ENCODE results near the gene KLF1.

- TF ChIP-seq SNAI2 (CRISPR knock-in tag; IDR thresholded peaks at IDR 0.05) (no peak), OSR1 (CRISPR knock-in tag; IDR thresholded peaks at IDR 0.05) (no peak), PATZ1 (CRISPR knock-in tag; IDR thresholded peaks at IDR 0.05; ENCODE audit: borderline replicate concordance) (no peak), ZFP3 (CRISPR knock-in tag; IDR thresholded peaks at IDR 0.05) (no peak), ZFP30 (CRISPR knock-in tag; IDR thresholded peaks at IDR 0.05) (no peak), ESRRG (CRISPR knock-in tag; IDR thresholded peaks at IDR 0.05) (no peak), ZNF565 (CRISPR knock-in tag; conservative IDR thresholded peaks at IDR 0.05; ENCODE audit: low read depth) (no peak), TSHZ2 (CRISPR knock-in tag; IDR thresholded peaks at IDR 0.05) (no peak), RARB (CRISPR knock-in tag; IDR thresholded peaks at IDR 0.05) (no peak), ZC3H10 (CRISPR knock-in tag; IDR thresholded peaks at IDR 0.05) (no peak), CREB5 (CRISPR knock-in tag; IDR thresholded peaks at IDR 0.05; ENCODE audit: low read depth) (no peak), PPARA (CRISPR knock-in tag; IDR thresholded peaks at IDR 0.05; ENCODE audit: borderline replicate concordance) (no peak), GLIS3 (CRISPR knock-in tag; IDR thresholded peaks at IDR 0.05) (no peak)
These were observed 43.1 kb upstream of the KLF1 start for GRCh38 chr19:12930002-12930645.
